Lung (tissue), 12 donors: ENCODE measurements around the gene TRIM46. TPM values are rescaled to one million over a fixed set of nuclear protein-coding genes. Genes with fewer than 3 reads are reported as not detected.

Experiments used
- ATAC-seq: fragments of 200-7000 bp; cut with Tn5 transposase; one replicate; pipeline ENCODE4 v1.9.1; 2020; ENCODE audit warnings: moderate number of reproducible peaks; ENCODE audit not compliant: insufficient read depth, low FRiP score
- DNase-seq, 3 donors: peaks; one replicate each; pipeline ENCODE4 v3.0.0-alpha.2; 2013 to 2017
- H3K27ac ChIP-seq, 2 donors: one replicate each; pipeline ENCODE4 v1.5.1; 2013; ENCODE audit warnings: mild to moderate bottlenecking in 2 of 2, moderate library complexity in 2 of 2, control low read depth in 1 of 2, inconsistent platforms in 1 of 2, low read depth in 1 of 2, low read length in 1 of 2
- H3K27me3 ChIP-seq, 3 donors: one replicate each; pipeline ENCODE4 v1.5.1; 2013; ENCODE audit warnings: low read length in 2 of 3; ENCODE audit not compliant: control insufficient read depth in 3 of 3, insufficient read depth in 3 of 3
- H3K36me3 ChIP-seq, 4 donors: one replicate each; pipeline ENCODE4 v1.5.1; 2013; ENCODE audit warnings: low read length in 4 of 4, mild to moderate bottlenecking in 1 of 4, moderate library complexity in 1 of 4; ENCODE audit not compliant: control insufficient read depth in 4 of 4, insufficient read depth in 4 of 4
- H3K4me1 ChIP-seq, 5 donors: one replicate each; pipeline ENCODE4 v1.5.1; 2013; ENCODE audit warnings: low read length in 5 of 5, mild to moderate bottlenecking in 2 of 5, moderate library complexity in 1 of 5; ENCODE audit not compliant: control insufficient read depth in 5 of 5, insufficient read depth in 5 of 5
- H3K4me3 ChIP-seq: one replicate; pipeline ENCODE4 v1.5.1; 2013; ENCODE audit warnings: mild to moderate bottlenecking, control low read depth, moderate library complexity
- H3K9ac ChIP-seq, 2 donors: one replicate each; pipeline ENCODE4 v1.5.1; 2013; ENCODE audit warnings: low read length in 2 of 2, control low read depth in 1 of 2; ENCODE audit not compliant: insufficient read depth in 1 of 2
- H3K9me3 ChIP-seq, 4 donors: one replicate each; pipeline ENCODE4 v1.5.1; 2013; ENCODE audit warnings: low read length in 3 of 4, mild to moderate bottlenecking in 1 of 4, moderate library complexity in 1 of 4; ENCODE audit not compliant: control insufficient read depth in 4 of 4, insufficient read depth in 3 of 4
- WGBS, 2 donors: extraction: QIAGEN DNeasy Blood & Tissue Kit; methylation state at CpG; one replicate each; pipeline ENCODE4 v1.1.7; 2013; 5-methylcytosine and 5-hydroxymethylcytosine counted together
- polyA plus RNA-seq, 2 donors: library from polyadenylated mRNA; stranded (reverse); fragments of 200-250 nt; gene quantifications; one replicate each; pipeline ENCODE4 v1.2.1, GENCODE V29; 2013
- total RNA-seq, 2 donors: library from RNA; depleted of rRNA in 1 of 2; stranded (reverse); fragments of >200 nt in 1 of 2; gene quantifications; one replicate each; pipeline ENCODE4 v1.2.1, GENCODE V29; 2014 to 2021
- TF ChIP-seq, protein P1 (sequence below): IDR thresholded peaks from 2 replicates; pipeline ENCODE4 v1.5.1; 2012; ENCODE audit warnings: mild to moderate bottlenecking; ENCODE audit errors: control extremely low read depth, extremely low read depth
- donor health status: control.
- donor health status: control.
- donor health status: Bipolar disorder and iron deficiency.
- donor health status: healthy.
- donor health status: DM: yes; HTN: yes; CAD: no.

The TRIM46 gene
- total and polyA plus RNA-seq, 4 donors, result 0.26 to 0.71 (median 0.46) TPM

DNA sequence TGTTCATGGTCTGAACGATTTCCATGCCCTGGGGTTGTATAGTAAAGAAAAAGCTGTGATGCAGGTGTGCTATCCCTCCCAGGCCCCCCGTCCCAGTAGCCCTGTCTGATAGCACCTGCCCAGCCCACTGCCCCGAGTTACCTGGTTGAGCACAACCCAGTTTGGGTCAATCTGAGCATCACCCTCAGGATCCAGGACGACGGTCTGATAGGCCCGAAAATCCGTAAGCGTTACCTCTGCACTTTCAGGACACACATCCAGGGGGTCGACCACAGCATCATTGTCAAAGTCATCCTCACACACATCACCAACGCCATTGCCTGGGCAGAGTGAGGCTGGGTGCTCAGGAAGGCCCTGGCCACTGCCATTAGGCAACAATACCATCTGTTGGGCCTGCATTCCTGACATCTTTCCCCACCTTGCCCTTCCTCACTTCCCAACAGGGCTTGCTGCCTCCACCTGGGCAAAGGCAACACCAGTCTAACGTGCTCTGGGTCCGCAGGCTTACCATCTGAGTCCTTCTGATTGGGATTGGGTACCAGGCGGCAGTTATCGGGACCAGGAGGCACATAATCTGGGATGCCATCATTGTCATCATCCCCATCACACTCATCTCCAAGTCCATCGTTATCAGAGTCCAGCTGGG lies 24.4 kb downstream of the TRIM46 start:
- Histone ChIP-seq H3K9ac (no peak overlapping the region), H3K9me3 (no peaks in the 10 kb centered on the region), H3K36me3 (peaks cover 0 to 23% (median 3%) of the 10 kb centered on the region in 4 donors), H3K27ac (no peak overlapping the region), H3K4me1 (peaks cover 0 to 26% (median 7%) of the 10 kb centered on the region in 5 donors), H3K4me3 (no peak overlapping the region), H3K27me3 (no peaks in the 10 kb centered on the region)
- TF ChIP-seq, protein P1, sequence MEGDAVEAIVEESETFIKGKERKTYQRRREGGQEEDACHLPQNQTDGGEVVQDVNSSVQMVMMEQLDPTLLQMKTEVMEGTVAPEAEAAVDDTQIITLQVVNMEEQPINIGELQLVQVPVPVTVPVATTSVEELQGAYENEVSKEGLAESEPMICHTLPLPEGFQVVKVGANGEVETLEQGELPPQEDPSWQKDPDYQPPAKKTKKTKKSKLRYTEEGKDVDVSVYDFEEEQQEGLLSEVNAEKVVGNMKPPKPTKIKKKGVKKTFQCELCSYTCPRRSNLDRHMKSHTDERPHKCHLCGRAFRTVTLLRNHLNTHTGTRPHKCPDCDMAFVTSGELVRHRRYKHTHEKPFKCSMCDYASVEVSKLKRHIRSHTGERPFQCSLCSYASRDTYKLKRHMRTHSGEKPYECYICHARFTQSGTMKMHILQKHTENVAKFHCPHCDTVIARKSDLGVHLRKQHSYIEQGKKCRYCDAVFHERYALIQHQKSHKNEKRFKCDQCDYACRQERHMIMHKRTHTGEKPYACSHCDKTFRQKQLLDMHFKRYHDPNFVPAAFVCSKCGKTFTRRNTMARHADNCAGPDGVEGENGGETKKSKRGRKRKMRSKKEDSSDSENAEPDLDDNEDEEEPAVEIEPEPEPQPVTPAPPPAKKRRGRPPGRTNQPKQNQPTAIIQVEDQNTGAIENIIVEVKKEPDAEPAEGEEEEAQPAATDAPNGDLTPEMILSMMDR, result no peak
- WGBS, 2 donors, result 95% methylated on average over 15 of the region's 15 CpGs
- ATAC-seq (no peak), DNase-seq (no peak)

DNA sequence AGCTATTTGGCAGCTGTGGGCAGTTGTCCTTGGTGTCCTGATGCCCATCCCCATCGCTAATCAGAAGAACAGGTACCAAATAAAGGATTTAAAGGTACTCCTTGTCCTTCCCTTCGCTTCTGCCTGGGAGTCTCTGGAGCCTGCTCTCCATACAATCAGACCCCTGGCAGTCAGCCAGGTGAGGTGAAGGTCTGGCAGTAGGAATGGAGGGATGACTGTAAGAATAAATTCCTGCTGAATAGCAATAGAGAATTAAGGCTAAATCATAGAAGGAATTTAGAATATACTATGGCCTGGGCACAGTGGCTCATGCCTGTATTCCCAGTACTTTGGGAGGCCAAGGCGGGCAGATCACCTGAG lies 24.9 kb downstream of the TRIM46 start:
- TF ChIP-seq, protein P1, result no peak
- H3K27me3 ChIP-seq, result no peaks in the 10 kb centered on the region
- ATAC-seq, result no peak
- H3K36me3 ChIP-seq, result peaks cover 0 to 23% (median 3%) of the 10 kb centered on the region in 4 donors
- no peak overlapping the region for H3K4me3 ChIP-seq
- no peaks in the 10 kb centered on the region for H3K9me3 ChIP-seq
- peaks cover 0 to 22% (median 5%) of the 10 kb centered on the region in 5 donors for H3K4me1 ChIP-seq
- no peak for DNase-seq
- no peak overlapping the region for H3K9ac ChIP-seq
- 96 to 98% methylated on average over 3 of the region's 3 CpGs for WGBS, 2 donors
- H3K27ac ChIP-seq, result no peak overlapping the region

DNA sequence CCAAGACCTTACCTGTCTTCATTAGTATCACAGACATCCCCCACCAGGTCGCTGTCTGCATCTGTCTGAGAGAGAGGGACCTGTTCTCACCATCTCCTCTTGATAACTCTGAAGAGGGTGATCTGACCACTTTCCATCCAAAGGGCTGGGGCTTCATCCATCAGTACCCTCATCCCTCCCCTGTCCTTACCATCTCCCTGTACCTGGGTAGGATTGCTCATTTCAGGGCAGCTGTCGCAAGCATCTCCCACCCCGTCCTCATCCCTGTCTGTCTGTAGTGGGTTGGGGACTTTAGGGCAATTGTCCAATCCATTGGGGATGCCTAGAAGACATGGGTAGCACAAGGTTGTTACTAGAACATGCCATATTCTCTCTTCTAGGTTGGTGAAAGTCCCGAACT lies 26.1 kb downstream of the TRIM46 start:
- no peak overlapping the region for H3K4me3 ChIP-seq
- H3K9ac ChIP-seq, result no peak overlapping the region
- H3K4me1 ChIP-seq, result peaks cover 0 to 12% (median 0%) of the 10 kb centered on the region in 5 donors
- no peak for ATAC-seq
- H3K36me3 ChIP-seq, result peaks cover 0 to 23% (median 3%) of the 10 kb centered on the region in 4 donors
- no peaks in the 10 kb centered on the region for H3K27me3 ChIP-seq
- TF ChIP-seq, protein P1, result no peak
- DNase-seq, result no peak
- WGBS, 2 donors, result 88 to 93% methylated on average over 4 of the region's 4 CpGs
- no peak overlapping the region for H3K27ac ChIP-seq
- no peaks in the 10 kb centered on the region for H3K9me3 ChIP-seq

DNA sequence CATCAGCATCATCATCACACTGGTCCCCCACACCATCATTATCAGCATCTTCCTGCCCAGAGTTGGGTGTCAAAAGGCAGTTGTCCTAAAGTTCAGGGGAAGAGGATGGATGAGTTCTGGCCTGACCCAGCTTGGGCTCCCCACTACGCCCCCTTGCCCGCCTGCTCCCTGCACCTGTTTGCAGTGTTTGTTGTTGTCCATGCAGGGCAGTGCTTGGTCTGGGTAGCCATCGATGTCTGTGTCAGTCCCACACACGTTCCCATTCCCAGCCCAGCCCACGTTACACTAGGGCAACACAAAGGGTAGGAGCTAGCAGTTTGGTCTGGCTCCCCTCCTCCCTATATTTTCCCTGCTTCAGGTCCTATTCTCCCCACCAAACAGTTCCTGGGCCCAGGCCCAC lies 27.3 kb downstream of the TRIM46 start:
- H3K9me3 ChIP-seq, result no peaks in the 10 kb centered on the region
- no peak overlapping the region for H3K27ac ChIP-seq
- H3K9ac ChIP-seq, result no peak overlapping the region
- H3K4me1 ChIP-seq, result peaks cover 0 to 4% (median 0%) of the 10 kb centered on the region in 5 donors
- H3K4me3 ChIP-seq, result no peak overlapping the region
- no peaks in the 10 kb centered on the region for H3K27me3 ChIP-seq
- TF ChIP-seq, protein P1, result no peak
- ATAC-seq (no peak), DNase-seq (no peak)
- H3K36me3 ChIP-seq, result peaks cover 0 to 27% (median 3%) of the 10 kb centered on the region in 4 donors
- WGBS, 2 donors, result 95 to 98% methylated on average over 5 of the region's 5 CpGs
